ENCODE measurements around the gene NWD2.
"Not testable (repeated sequence)": the region's sequence is repeated elsewhere in the genome, so short reads cannot be mapped to it uniquely, and the experiment has no call there.

The NWD2 gene

DNA sequence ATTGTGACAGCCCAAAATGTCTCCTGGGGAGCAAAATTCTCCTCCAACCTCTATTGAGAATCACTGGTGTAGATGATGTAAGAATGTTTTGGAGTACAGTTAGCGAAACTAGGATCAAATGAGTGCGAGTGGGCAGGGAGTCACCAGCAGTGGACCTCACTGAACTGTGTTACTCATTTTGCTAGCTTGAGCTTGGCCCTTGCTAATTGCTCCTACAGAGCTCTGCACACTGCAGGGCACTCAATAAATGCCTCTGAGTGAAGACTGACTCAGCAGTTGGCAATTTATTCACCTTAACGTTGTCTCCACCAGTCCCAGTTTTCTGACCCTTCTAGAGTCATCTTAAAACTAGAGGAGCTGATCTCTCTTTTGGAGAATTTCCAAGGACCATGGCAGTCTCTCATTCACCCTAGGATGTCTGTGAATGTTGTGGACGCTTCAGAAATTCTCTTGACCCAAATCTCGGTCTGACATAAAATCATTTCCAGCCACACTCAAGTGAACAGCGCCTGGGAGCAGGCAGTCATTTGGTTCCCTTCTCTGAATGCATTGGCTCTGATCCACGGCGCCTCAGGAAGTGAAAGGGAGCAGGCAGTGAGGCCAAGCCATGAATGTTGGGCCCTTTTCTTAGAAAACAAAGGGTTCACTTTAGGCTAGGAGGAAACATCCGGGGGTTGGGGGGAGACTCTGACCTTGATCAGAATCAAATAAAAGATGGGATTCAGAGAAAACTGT lies 148.1 kb downstream of the NWD2 start:
- no peak for DNase-seq (ENCODE audit: low read depth)

DNA sequence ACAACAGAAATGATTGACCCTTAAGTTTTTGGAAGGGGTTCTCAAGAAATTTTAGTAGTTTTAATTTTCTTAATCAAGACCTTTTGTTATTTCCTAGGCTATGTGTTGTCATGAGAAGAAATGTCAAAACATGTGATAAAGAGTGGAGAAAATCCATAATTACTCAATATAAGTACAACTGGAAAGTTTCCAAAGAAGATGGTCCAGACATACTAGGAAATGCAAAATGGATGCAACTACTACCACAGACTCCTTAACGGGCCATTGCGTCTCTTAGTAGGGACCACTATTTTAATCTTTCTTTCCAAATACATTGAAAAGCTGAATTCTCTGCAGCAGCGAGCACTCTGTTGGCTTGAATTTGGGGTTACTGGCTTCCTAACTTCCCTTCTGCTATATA lies 148.8 kb downstream of the NWD2 start:
- DNase-seq (ENCODE audit: low read depth): no peak

DNA sequence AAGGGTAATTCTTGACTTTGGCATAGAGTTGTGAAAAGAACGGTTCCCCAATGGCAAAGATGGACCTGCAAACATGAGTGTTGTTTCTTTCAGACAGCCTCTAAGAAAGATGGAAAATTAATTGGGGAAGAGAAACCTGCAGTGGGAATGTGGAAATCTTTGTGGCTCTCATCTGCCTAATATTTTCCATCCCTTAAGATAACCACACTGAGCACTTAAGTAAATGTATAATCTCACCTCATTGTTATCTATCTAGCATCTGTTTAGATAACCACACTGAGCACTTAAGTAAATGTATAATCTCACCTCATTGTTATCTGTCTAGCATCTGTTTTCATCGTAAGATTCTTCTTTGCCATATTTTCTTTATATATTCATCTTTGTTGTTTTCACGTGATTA lies 149.3 kb downstream of the NWD2 start:
- no peak for DNase-seq (ENCODE audit: low read depth)

DNA sequence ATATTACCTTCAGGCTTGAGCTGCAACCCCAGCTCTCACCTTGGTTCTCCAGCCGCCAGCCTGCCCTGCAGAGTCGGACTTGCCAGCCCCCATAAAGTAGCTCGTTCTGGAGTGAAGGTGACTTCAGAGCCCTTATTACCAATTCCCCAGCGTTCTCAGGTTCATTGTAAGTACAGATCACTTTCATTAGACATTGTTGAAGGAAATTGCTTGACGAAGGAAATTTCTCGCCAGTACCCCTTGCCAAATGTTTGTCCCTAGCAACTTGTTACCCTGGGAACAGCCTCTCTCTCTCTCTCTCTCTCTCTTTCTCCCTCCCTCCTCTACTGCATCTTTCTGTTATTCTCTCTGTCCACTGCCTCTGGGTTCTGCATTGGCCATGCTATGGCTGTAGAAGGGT lies 153.0 kb downstream of the NWD2 start:
- DNase-seq (ENCODE audit: low read depth): no peak

DNA sequence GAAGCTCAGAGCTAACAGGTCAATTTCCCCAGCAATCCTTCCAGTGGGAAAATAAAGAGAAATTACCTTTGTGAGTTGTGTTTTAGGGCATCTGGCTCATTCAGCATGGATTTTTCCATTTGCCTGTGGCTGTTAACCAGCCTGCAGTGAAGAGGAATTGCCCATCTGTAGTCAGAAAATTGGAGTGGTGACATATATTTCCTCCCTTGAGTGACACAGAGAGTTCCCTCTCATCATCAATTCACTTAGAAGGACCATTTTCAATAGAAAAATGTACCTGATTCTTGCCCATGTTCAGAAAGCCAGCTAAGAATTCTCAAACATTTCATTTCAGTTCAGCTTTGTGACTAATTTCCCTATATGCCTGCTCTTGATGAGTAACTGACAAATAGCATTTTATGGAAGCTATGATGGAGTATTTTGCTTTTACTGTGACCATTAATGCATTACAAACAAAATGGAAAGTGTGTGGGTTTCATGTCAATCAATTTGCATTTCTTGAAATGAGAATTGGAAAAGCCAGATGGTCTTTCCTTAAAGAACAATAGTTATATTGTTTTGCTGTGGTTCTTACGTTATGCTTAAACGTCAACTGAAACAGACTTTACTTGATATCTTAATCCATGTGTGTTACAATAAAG lies 155.8 kb downstream of the NWD2 start:
- DNase-seq (ENCODE audit: low read depth): no peak

DNA sequence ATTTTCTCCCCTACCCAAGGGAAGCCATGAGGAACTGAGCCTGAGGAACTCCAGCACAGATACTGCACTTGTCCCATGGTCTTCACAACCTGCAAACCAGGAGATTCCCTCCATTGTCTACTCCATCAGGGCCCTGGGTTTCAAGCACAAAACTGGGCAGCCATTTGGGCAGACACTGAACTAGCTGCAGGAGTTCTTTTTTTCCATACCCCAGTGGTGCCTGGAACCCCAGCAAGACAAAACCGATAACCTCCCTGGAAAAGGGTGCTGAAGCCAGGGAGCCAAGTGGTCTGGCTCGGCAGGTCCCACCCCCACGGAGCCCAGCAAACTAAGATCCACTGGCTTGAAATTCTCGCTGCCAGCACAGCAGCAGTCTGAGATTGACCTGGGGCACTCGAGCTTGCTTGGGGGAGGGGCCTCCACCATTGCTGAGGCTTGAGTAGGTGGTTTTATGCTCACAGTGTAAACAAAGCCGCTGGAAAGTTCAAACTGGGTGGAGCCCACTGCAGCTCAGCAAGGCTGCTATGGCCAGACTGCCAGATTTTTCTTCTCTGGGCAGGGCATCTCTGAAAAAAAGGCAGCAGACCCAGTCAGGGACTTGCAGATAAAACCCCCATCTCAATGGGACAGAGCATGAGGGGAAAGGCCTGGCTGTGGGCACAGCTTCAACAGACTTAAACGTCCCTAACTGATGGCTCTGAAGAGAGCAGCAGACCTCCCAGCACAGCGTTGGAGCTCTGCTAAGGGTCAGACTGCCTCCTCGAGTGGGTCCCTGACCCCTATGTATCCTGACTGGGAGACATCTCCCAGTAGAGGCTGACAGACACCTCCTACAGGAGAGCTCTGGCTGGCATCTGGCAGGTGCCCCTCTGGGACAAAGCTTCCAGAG lies 163.6 kb downstream of the NWD2 start:
- not testable (repeated sequence) for DNase-seq (ENCODE audit: low read depth)

DNA sequence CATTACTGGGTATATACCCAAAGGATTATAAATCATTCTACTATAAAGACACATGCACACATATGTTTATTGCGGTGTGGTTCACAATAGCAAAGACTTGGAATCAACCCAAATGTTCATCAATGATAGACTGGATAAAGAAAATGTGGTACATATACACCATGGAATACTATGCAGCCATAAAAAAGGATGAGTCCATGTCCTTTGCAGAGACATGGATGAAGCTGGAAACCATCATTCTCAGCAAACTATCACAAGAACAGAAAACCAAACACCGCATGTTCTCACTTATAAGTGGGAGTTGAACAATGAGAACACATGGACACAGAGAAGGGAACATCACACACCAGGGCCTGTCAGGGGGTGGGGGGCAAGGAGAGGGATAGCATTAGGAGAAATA lies 169.1 kb downstream of the NWD2 start:
- not testable (repeated sequence) for DNase-seq (ENCODE audit: low read depth)

DNA sequence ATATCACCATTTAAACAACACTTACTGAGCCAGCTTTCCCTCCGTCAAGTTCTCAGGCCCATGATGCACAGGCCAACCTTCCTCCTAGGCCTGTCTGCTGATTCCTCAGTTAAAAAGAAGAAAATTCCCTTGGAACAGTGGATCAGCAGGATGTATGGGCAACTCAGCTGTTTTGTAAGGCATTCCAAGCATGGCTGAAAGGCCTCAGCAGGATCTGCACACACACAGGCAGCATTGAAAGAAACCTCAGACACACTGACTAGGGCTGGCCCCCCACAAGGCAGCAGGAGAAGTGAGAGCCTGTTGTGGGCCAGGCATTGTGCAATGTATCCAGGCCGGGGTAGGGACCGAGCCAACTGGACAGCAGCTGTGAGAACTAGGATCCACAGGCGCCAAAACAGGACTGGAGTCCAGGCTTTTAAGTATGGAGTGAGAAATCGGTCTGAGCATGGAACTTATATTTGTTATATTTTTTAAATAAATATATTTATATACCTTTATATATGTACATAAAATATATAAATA lies 171.4 kb downstream of the NWD2 start:
- DNase-seq (ENCODE audit: low read depth): no peak

DNA sequence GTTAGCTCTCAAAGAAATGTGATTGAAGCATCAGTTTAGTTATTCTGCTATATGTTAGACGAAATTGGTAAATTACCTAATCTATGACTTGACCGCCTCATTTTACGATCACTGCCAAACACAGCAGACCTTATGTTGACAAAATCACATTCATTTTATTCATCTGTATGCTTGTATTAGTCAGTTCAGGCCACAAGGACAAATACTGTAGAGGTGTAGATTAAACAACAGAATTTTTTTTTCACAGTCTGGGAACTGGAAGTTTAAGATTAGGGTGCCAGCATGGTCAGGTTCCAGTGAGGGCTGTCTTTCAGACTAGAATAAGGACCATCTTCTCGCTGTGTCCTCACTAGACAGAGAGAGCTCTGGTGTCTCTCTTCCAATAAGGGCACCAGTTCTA lies 177.1 kb downstream of the NWD2 start:
- no peak for DNase-seq (ENCODE audit: low read depth)

DNA sequence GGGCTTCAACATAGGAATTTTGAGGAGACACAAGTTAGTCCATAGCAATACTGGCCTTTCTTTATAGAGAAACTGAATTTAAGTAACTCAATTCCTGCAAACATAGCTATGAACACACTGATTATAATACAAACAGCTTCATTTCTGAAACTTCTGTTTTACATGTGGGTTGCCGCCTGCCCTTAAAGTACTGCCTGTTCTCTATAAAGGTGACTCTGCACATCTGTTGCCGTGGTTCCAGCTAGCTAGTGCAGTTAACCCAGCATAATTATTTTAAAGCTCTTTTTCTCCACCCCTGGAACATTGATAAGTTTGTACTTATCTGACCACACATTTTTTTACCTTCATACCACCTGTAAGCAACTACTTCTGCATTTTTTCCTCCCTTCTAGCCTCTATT lies 177.6 kb downstream of the NWD2 start:
- no peak for DNase-seq (ENCODE audit: low read depth)

DNA sequence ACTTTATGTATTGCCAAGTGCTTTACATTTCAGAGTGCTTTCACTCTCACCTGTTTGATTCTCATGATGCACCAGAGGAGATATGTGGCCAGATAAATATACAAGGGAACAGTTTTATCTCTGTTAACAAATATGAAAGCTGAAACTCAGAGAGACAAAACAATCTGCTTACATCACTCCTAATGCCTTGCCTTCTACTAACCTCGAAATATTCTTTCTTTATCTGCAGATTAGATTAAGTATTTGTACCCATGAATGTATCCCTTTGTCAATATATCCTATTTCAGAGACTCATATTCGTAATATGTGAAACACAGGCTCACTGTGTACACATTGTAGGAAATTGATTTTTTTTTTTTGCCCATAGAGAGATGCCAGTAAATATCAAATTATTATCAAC lies 178.1 kb downstream of the NWD2 start:
- no peak for DNase-seq (ENCODE audit: low read depth)

DNA sequence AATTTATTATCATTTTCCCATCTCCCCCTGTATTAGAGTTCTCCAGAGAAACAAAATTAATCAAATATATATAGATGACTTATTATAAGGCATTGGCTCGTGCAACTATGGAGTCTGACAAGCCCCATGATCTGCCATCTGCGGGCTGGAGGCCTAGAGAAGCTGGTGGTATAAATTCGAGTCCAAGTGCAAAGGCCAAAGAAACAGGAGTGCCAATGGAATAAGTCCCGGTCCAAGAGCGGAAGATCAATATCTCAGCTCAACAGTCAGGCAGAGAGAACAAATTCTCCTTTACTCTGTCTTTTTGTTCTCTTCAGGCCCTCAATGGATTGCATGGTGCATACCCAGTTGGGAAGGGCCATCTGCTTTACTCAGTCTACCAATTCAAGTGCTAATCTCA lies 178.8 kb downstream of the NWD2 start:
- DNase-seq (ENCODE audit: low read depth): no peak

DNA sequence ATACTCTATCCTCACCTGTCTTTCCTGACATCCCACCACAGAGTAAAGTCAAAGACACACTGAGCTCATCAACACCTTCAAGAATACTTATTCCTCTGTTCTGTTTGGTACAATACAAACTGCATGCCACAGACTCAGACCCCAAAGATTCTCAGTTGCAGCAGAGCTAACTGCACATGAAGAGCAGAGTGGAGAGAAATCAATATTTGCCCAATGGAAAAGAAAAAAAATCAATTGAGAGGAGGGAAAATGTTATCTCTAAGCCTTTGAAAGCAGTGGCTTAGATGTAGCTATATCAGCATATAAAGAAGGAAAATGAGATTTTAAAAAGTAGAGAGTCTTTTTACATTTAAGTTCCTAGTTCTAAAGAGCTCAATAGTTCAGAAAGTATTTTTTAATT lies 180.2 kb downstream of the NWD2 start:
- DNase-seq (ENCODE audit: low read depth): no peak

DNA sequence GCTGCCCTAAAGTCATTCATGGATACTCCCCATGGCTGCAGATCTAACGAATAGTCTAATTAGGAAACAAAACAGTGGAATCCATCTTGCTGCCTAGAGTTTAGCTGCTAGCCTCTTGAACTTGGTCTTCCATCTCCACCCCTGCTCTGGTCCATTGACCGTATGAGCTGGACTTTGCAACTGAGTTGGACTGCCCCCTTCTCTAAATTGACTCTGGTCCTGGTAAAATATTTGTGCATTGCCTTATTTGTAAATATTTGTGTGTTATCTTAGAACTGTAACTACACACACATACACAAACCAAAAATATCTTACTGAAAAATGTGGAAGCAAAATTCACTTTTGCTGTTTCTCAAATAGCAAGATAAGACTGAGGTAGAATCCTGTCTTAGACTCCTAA lies 181.3 kb downstream of the NWD2 start:
- no peak for DNase-seq (ENCODE audit: low read depth)

DNA sequence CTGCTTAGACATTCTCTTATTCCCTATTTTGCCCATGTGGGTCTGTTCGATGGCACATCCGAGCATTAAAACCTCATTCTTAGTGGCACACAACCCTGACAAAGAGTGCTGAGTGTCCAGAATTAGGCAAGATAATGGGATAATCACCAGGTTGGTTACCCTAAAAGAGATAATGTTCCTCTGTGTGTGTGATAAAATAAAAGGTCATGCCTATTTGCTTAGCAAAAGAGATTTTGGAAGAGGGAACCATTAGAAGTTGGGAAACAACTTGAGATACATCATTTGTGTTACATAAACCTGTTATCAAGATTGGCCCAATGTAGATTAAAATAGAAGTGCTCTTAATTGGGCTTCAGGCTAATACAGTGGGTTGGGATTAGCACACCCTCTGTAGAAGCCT lies 182.7 kb downstream of the NWD2 start:
- DNase-seq (ENCODE audit: low read depth): no peak

DNA sequence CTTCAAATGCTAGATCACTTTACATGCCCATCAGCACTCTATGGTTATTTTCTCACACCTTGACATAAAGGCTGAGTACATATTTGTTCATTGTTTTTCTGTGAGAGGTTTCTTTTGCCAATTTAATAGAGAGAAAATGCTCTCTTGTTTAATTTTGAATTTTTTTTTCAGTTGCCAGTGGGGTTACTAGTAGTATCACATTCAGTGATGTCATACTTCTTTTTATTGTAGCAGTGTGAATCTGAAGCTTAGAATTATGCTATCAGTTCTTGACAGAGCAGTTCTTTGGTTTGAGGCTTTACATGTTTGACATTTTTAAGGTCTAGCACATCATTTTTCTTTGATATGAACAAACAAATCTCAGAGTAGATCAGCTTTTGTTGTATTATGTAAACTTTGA lies 185.4 kb downstream of the NWD2 start:
- DNase-seq (ENCODE audit: low read depth): no peak

DNA sequence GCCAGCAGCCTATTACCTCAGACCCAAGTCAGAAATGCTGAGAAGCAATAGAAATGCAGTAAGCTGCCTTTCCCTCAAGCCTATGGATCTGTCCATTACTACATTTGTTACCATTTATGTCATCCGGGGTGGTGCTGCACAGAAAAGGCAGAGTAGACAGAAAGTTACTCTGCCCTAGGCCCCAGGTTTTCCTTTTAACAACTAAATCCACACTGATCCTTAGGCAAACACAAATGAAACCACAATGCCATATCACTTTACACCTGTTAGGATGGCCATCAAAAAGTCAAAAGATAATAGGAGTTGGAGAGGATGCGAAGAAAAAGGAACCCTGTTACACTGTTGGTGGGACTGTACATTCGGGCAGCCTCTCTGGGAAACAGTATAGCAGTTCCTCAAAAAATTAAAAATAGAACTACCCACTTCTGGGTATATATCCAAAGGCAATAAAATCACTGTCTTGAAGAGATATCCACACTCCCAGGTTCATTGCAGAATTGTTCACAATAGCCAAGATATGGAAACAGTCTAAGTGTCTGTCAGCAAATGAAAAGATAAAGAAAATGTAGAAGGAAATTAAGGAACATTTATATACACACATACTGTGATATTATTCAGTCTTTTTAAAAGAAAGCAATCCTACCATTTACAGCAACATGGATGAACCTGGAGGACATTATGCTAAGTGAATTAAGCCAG lies 186.3 kb downstream of the NWD2 start:
- no peak for DNase-seq (ENCODE audit: low read depth)

DNA sequence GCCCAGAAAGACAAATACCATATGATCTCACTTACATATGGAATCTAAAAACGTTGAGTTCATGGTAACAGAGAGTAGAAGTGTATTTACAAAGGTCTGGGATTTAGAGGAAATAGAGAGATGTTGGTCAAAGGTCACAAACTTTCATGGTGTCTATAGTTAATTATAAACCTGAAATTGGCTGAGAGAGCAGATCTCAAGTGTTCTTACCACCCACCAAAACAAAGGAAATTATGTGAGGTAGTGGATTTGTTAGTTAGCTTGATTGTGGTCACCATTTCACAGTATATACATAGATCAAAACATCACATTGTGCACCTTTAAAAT lies 186.8 kb downstream of the NWD2 start:
- no peak for DNase-seq (ENCODE audit: low read depth)

DNA sequence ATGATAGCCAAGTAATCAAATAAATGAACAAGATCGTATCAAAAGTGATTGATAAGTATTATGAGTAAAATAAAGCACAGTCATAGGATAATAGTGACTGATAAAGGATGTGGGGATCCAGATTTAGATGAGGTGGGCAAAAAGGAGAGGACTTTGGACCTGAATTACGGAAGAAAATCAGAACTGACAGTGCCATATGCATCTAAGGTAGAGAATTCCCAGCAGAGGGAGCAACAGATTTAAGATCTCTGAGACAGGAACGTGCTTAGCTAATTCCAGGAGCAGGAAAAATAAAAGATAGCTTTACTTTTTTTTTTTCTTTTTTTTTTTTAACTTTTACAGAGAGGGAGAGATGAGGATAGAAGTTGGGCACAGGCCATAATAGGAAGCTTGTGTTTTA lies 189.9 kb downstream of the NWD2 start:
- DNase-seq (ENCODE audit: low read depth): no peak

DNA sequence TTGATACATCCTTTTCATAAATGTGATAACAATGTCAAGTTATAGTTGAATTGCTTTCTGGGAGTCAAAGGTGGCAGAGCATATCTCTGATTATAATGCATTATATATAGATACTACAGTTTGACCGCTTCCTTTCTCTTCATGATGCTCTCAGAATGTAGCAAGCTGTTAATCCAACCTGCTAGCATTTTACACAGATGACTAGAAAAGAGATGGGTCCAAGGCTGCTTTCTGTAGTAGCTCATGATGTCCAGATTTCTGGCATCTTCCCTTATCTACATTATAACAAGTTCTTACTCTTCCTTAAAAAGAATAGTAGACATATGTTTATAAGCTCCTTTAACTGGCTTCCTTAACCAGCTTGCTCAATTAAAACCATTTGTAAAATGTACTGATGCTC lies 192.0 kb downstream of the NWD2 start:
- DNase-seq (ENCODE audit: low read depth): no peak

DNA sequence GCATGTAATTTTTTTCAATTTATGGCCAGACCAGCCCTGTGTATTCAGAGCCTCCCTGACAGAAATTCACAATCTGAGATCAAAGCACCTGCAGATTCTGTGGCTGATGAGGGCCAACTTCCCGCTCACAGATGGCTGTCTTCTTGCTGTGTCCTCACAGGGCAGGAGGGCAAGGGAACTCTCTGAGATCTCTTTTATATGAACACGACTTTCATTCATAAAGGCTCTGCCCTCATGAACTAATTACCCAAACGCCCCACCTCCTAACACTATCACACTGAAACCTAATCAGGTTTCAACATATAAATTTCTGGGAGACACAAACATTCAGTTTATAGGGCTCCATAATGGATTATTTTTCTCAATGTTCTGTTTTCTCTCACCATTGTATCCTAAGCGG lies 192.6 kb downstream of the NWD2 start:
- no peak for DNase-seq (ENCODE audit: low read depth)

DNA sequence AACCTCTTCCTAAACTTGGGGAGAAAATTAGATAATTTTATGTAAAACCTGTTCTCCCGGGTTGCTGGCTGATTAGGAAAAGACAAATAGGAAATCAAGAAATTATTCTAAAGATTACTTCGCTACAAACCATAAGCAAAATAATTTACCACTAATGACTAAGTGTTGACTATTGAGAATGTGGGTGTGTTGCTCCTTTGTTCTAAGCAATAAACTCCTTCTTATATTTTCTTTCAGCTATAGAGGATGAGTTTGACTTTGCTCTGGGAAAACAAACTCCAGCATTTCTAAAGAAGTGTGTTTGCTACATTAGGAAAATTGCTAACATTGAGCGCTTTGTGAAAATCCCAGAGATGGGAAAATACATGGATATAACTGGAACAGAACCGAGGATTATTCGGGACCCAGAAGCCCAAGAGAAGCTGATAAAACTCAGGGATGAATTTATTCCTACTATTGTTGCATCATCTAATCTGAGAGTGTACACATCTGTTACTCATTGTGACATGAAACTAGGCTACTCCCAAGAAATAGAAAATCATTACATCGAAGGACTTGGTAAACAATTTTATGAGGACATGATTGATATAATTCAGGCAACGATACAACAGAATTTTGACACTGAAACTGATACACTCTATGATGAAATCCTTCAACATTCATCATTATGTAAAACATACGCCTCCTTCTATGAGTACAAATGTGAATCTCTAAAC lies 194.2 kb downstream of the NWD2 start:
- DNase-seq (ENCODE audit: low read depth): no peak
